ENCODE data around the gene POFUT2.

The POFUT2 gene

DNA sequence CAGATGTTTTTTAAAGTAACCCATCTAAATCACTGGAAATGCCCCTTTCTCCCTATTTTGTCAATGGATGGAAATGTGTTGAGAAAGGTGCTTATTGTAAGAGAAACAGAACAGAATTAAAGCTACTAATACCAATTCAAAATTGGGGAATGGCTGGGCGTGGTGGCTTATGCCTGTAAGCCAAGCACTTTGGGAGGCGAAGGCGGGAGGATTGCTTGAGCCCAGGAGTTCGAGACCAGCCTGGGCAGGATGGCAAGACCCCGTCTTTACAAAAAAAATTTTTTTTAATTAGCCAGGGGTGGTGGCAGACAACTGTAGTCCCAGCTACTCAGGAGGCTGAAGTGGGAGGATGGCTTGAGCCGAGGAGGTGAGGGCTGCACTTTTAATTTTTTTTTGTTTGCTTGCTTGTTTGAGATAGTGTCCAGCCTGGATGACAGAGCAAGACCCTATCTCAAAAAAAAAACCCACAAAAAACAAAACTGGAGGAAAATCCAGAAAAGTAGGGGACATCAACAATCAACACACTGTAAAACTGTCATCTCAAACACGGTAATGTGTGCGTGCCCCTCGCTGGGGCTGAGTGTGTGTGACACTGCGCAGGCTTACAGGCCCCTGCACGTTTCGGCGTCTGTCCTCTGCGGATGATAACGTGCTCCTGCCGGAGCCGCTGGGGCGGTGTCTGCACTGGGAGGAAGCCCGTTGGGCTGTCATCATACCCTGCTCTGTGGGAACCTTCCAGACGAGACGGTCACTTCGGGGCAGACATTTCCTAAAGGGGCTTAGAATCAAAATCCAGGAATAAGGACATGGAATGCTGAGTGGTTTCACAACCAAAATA lies 11.6 kb upstream of the POFUT2 start:
- no peak for DNase-seq (ENCODE audit: low read depth in 2 of 2)

DNA sequence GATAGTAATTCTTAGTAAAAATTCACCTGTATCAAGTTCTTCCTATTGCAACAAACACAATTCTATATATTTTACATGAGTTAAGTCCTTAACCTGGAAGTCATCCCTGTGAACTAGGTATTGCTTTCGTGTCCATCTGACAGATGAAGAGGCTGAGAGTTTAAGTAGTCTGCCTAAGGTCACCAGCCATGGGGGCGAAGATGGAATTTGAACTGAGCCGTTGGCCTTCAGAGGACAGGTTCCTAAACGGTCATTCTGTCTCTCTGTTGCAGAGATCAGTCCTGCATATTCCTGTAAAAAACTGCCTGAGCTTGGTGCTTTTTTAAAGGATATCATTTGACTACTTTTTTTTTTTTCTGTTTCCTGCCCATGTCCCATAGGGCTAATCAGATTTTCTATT lies 10.2 kb upstream of the POFUT2 start:
- no peak for DNase-seq (ENCODE audit: low read depth in 2 of 2)

DNA sequence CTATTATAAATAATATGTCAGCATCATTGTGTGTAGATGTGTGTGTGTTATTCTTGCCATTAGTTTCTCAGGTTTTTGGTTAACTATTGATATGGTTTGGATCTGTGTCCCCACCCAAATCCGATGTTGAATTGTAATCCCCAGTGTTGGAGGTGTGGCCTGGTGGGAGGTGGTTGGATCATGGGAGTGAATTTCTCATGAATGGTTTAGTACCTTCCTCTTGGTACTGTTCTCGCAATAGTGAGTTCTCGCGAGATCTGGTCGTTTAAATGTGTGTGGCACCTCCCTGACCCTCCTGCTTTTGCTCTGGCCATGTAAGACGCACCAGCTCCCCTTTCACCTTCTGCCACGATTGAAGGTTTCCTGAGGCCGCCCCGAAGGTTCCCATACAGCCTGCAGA lies 9.6 kb upstream of the POFUT2 start:
- no peak for DNase-seq (ENCODE audit: low read depth in 2 of 2)

DNA sequence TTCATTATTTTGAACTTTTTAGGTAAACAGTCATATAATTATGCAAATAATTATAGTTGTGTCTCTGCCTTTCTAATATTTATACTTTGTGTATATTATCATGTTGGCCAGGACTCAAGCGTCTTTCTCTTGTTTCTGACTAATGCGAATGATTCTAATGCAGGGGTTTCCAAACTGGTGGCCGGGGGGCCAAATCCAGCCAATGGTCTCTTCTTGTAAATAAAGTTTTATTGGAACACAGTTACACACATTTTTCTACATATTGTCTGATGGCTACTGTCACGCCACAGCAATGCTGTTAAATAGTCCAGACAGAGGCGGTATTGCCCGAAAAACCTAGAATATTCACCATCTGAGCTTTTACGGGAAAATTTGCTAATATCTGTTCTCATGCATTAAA lies 8.9 kb upstream of the POFUT2 start:
- DNase-seq (ENCODE audit: low read depth in 2 of 2): no peak

- no peak for DNase-seq (ENCODE audit: low read depth in 2 of 2)
These were observed 8.1 kb upstream of the POFUT2 start for GRCh38 chr21:45295576-45296365.

GRCh38 chr21:45294509-45295291 lies 7.0 kb upstream of the POFUT2 start:
- DNase-seq (ENCODE audit: low read depth in 2 of 2): no peak

DNA sequence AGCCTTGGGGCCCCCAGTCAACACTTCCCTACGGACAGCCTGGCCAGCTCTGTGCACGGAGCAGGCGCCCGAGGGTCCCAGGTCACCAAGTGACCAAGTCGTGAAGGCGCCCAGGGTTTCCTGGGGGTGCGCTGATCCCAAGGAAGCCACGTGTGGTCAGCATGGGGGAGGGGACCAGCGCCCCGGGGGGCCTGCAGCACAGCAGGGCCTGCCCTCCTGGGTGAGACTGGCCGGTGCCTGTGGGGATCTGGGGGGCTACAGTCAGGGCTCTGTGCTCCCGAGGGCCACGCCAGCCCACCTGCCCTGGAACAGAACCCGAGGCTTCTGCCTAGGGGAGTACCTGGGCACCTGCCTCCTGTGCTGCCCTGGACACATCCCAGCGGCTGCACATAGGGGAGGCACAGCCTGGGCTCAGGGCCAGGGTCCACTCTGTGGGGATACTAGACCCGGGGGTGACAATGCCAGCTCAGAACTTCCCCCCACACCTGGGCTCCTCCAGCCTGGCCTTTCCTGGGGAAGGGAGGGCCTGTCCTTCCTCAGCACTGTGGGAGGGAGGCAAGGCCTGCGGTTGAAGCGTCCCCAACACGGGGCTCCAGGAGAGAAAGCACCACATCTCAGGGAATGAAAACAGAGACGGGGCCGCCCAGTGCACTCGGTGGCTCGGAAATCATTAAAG lies 6.2 kb upstream of the POFUT2 start:
- no peak for DNase-seq (ENCODE audit: low read depth in 2 of 2)

DNA sequence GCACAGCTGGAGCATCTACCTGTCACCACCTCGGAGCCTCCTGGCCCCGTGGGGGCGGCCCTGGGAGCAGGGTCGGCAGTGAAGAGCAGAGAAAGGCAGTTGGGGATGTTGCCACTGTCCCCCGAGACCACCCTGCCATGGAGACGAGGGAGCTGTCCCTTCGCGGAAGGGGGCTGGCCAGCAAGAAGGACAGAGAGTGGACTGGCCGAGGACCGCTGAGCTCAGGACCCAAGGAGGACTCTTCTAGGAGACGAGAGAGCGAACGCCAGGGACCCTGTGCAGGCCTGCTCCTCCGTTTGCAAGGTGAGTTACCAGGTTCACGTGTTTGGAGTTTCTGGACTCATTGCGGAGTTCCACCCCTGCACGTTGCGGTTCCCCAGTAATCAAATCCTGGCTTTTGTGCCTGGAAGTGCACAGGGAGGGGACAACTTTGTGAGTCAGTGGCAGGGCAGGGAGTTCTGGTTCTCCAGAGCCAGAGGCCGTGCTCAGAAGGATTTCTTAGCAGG lies 5.6 kb upstream of the POFUT2 start:
- no peak for DNase-seq (ENCODE audit: low read depth in 2 of 2)

DNA sequence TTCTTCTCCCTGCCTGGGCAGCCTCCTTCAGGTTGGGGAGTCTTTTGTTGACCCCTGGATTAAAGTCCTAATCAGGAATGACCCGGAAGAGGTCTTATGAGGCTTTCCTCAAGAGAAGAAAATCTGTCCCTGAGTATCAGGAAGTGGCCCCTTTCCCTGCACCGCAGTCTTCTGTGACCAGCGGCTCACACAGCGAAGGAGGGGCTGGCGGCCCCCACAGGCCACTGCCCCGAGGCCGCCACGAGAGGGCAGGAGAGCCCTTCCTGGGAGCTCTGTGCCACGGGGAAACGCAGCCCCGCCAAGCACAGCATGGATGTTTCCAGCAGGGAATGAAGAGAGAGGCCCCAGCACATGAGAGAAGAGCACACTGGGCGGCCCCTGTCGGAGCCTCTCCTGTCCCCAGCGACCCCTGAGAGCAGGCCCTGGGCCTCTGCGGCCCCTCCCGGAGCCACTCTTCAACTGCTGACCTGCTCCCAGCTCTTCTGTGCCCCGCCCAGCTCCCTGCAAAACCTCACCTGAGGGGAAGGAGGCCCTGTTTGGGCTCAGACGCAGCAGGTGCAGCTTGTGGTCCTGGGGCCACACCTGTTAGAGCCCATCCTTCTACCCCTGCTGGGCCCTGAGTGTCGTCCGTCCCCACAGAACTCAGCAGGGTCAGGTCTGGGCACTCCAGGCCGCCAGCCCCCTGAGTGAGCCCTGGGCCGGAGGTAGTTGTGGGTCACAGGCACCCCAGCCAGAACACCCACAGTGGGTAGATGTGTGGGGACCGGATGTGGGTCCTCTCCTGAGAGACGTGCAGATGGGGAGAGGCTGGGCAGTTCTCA lies 4.9 kb upstream of the POFUT2 start:
- DNase-seq (ENCODE audit: low read depth in 2 of 2): peak; percentile 48 to 65

- DNase-seq (ENCODE audit: low read depth in 2 of 2): no peak
These were observed 4.1 kb upstream of the POFUT2 start for GRCh38 chr21:45291613-45292398.

GRCh38 chr21:45290948-45291612 lies 3.4 kb upstream of the POFUT2 start:
- DNase-seq (ENCODE audit: low read depth in 2 of 2): no peak

DNA sequence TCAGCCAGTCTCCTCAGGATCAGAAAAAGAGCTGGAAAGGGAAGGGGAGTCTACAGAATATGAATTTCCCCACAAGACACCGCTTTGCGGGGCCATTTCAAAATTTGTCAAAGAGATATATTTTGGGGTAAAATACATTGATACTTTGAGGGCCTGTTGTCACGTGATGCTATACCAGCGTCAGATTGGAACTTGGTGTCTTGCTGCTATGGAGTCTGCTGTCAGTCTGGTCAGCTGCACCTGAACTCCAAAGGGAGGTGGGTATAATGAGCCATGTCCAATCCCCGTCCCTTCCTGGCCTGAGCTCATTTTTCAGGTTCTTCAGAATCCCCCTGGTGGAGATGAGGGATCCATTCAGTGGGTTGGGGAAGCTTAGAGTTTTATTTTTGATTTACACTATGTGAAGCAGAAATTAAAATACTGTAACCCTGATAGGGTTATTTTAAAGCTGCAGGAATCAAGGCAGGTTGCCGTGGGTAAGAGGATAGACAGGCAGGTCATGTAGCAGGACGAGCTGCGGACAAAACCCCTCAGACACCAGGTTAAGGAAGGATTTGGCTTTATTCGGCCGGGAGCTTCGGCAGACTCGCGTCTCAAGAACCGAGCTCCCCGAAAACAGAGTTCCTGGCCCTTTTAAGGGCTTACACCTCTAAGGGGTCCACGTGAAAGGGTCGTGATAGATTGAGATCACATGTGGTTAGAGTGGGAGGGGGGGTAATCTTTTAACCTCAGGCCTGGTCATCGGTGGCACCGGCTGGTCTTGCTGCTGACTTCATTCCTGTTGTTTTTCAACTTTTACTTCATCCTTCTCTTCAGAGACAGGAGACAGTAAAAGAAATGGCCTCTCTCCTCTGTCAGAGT lies 2.2 kb upstream of the POFUT2 start:
- DNase-seq (ENCODE audit: low read depth in 2 of 2): no peak

DNA sequence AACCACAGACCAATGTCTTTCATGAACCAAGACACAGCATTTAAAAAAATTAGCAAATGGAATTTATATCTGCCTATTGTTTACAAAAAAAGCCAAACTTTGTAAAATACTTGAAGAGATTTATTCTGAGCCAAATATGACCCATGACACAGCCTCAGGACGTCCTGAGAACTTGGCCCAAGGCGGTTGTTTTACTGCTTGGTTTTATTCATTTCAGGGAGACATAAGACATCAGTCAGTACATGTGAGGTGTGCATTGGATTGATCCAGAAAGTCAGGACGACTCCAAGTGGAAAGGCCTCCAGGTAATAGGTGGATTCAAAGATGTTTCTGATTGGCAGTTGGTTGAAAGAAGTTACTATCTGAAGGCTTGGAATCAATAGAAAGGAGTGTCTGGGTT lies 1.4 kb upstream of the POFUT2 start:
- DNase-seq (ENCODE audit: low read depth in 2 of 2): no peak

DNA sequence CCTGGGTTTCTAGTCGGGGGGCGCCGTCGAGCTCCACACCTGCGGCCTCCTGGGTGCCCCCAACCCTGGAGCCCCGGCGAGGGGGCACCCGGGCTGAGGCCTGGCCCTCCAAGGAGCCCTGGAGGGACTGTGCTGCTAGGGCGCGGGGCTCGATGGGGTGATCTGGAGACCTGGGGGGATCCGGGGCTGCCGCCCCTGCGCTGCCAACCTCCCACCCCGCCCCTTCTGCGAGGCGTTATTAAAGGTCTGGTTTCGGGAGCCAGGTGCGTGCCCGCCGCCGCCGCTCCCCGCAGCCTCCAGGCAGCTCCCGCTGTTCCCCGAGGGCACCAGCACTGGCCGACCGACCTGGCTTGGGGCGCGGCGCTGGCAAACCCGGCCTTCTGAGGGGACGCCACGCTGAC lies 746 bp upstream of the POFUT2 start:
- no peak for DNase-seq (ENCODE audit: low read depth in 2 of 2)

DNA sequence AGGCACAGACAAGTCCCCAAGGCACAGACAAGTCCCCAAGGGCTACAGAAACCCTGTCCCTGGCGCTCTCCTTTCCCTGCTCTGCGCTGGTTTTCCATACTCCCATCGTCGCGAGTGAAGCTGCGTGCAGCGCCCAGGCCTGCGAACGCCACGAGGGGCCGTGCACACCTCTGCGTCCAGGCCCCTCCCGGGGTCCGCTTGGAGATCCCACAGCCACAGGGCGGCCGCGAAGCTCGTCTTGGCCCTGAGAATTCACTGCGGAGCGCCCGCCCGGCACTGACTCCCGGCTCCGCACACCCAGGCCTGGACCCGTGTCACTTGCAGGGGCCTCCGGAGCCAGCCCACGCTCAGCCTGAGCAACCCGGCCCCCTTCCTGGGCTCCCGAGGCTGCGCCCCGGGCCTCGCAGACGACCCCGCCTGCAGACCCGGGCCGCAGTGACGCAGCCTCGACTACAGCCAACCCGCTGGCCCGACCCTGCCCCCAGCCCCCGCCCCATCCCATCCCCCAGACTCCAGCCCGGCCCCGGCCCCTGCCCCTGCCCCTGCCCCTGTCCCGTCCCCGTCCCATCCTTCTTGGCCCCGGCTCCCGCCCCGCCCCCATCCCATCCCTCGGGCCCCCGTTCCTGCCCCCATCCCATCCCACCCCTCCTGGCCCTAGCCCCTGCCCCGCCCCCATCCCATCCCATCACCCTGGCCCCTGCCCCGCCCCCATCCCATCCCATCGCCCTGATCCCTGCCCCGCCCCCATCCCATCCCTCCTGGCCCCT lies 841 bp downstream of the POFUT2 start:
- no peak for DNase-seq (ENCODE audit: low read depth in 2 of 2)

DNA sequence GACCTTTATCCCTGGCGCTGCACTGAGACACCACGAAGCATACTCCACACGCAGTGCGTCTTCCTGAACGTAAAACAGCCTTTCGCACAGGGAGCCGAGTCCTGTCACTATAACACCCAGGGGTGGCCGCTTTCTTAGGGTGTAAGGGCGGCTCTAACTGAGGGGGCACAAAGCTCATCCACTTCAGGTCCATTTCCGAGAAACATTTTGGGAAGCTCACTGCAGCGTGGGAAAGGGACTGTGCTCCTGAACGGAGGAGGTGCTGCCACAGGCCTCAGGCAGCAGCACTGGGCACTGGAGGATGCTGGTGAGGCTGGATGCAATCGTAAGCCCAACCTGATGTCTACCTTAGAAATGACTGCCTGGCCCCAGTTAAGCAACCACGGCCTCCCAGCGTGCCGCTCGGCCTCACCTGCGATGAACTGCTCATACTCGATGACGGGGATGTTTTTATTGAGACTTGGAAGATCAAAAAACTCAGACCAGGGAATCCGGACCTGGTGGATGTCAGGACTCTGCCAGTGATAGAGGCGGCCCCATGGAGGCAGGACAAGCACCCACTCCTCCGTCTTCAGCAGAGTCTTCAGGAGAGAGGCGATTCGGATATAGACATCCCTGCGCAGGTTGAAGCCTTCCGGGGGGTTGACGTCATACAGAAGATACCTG lies 2.3 kb downstream of the POFUT2 start:
- DNase-seq (ENCODE audit: low read depth in 2 of 2): no peak

GRCh38 chr21:45284456-45284741 lies 3.3 kb downstream of the POFUT2 start:
- DNase-seq (ENCODE audit: low read depth in 2 of 2): no peak

Measured in stimulated activated CD4-positive, alpha-beta T cell treated with anti-CD3 and anti-CD28 coated beads, Interleukin-15, amount 100 ng/mL, for 48 hours (primary cell).